Measurements from ENCODE around the gene DNAAF9. TPM values are rescaled to one million over a fixed set of nuclear protein-coding genes. Genes with fewer than 3 reads are reported as not detected.
A peak's percentile ranks its signal among the peaks of the same experiment; 100 is the strongest.
"Not testable (repeated sequence)": the region's sequence is repeated elsewhere in the genome, so short reads cannot be mapped to it uniquely, and the experiment has no call there.

DNAAF9 gene
- total RNA-seq, 4 donors from 2014 or later, result 2.2 to 6.0 (median 5.0) TPM

DNA sequence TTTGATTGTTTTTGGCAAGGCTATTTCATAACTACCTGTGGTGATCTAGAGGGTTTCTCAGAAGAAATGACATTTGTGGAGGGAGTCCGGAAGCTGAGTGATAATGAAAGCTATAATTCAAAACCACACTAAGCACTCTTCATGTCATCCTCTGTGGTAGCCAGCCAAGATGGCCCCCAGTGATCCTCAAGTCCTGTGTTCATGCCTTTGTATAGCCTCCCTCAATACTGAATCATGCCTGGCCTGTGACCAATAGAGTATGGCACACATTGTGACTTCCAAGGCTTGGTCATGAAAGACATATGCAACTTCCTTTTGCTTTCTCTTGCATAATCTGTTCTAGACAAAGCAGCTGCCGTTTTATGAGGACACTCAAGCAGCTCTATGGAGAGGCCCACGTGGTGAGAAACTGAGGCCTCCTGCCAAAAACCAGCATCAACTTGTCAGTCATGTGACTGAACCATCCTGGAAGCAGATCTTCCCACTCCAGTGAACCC is 12.8 kb upstream of the DNAAF9 start:
- Histone ChIP-seq H3K4me3 (no peak overlapping the region), H3K27ac (peak overlapping the region in 2 of 4 donors; percentile 34 to 39), H3K9me3 (no peaks in the 10 kb centered on the region), H3K4me1 (no peaks in the 10 kb centered on the region), H3K27me3 (peaks cover 71% of the 10 kb centered on the region), H3K36me3 (no peaks in the 10 kb centered on the region)
- DNase-seq, result peak; percentile 35
- intact Hi-C loops (cut with DNase I; ENCODE audit: low total_unique reads) (no loop called here), in situ Hi-C loops (cut with MboI; ENCODE audit: low pct_ligation_motif_present in 1 of 4, low pct_unique_long_range_greater_than_20kb in 1 of 4, low sequenced_read_pairs in 3 of 4) (no loop called here)
- 23 to 60% methylated on average over 1 to 3 of the region's 3 CpGs for WGBS, 2 donors (ENCODE audit: low coverage in 1 of 2)
- TF ChIP-seq, protein P1, sequence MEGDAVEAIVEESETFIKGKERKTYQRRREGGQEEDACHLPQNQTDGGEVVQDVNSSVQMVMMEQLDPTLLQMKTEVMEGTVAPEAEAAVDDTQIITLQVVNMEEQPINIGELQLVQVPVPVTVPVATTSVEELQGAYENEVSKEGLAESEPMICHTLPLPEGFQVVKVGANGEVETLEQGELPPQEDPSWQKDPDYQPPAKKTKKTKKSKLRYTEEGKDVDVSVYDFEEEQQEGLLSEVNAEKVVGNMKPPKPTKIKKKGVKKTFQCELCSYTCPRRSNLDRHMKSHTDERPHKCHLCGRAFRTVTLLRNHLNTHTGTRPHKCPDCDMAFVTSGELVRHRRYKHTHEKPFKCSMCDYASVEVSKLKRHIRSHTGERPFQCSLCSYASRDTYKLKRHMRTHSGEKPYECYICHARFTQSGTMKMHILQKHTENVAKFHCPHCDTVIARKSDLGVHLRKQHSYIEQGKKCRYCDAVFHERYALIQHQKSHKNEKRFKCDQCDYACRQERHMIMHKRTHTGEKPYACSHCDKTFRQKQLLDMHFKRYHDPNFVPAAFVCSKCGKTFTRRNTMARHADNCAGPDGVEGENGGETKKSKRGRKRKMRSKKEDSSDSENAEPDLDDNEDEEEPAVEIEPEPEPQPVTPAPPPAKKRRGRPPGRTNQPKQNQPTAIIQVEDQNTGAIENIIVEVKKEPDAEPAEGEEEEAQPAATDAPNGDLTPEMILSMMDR (IDR thresholded peaks at IDR 0.05), result no peak
- TF ChIP-seq POLR2A (IDR thresholded peaks at IDR 0.05), result no peak
- TF ChIP-seq POLR2AphosphoS5 (IDR thresholded peaks at IDR 0.05), result no peak
- no peak for TF ChIP-seq EP300 (IDR thresholded peaks at IDR 0.05; ENCODE audit: low read depth)

- in situ Hi-C loops (cut with MboI; ENCODE audit: low pct_ligation_motif_present in 1 of 4, low pct_unique_long_range_greater_than_20kb in 1 of 4, low sequenced_read_pairs in 3 of 4); H3K9me3 ChIP-seq; H3K27ac ChIP-seq; H3K4me1 ChIP-seq; H3K4me3 ChIP-seq; DNase-seq; H3K36me3 ChIP-seq; intact Hi-C loops (cut with DNase I; ENCODE audit: low total_unique reads): not testable (repeated sequence)
- H3K27me3 ChIP-seq, result peaks cover 67% of the 10 kb centered on the region
- 69% methylated on average over 1 of the region's 1 CpG; no CpG with 5 or more reads in 1 of the 2 donors for WGBS, 2 donors (ENCODE audit: low coverage in 1 of 2)
These were observed 10.7 kb upstream of the DNAAF9 start for GRCh38 chr20:3418161-3418560.

DNA sequence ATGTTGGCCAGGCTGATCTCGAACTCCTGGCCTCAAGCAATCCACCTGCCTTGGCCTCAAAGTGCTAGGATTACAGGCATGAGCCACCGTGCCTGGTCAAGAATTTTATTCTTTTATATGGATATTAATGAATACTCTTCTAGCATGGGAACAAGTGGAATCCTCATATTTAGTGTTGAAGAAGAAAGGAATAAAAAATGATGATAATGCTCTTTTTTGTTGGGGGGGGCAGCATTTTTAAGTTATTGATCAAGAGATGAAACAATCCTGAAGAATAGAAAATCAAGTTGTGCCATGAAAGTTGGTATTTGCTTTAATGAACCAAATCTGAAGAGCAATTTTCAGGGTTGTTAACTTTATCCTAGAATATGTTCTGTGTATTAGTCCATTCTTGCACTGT is 6.7 kb upstream of the DNAAF9 start:
- H3K4me3 ChIP-seq, result no peak overlapping the region
- in situ Hi-C loops (cut with MboI; ENCODE audit: low pct_ligation_motif_present in 1 of 4, low pct_unique_long_range_greater_than_20kb in 1 of 4, low sequenced_read_pairs in 3 of 4), result no loop called here
- H3K4me1 ChIP-seq, result peaks cover 0 to 2% (median under 1%) of the 10 kb centered on the region in 4 donors
- intact Hi-C loops (cut with DNase I; ENCODE audit: low total_unique reads), result no loop called here
- no peak for DNase-seq
- peaks cover 70% of the 10 kb centered on the region for H3K27me3 ChIP-seq
- 73 to 83% methylated on average over 1 to 2 of the region's 2 CpGs for WGBS, 2 donors (ENCODE audit: low coverage in 1 of 2)
- no peak overlapping the region for H3K27ac ChIP-seq
- TF ChIP-seq POLR2A (IDR thresholded peaks at IDR 0.05) (no peak), POLR2AphosphoS5 (IDR thresholded peaks at IDR 0.05) (no peak), EP300 (IDR thresholded peaks at IDR 0.05; ENCODE audit: low read depth) (no peak)
- TF ChIP-seq, protein P1 (IDR thresholded peaks at IDR 0.05), result no peak
- H3K36me3 ChIP-seq, result no peaks in the 10 kb centered on the region
- no peaks in the 10 kb centered on the region for H3K9me3 ChIP-seq

DNA sequence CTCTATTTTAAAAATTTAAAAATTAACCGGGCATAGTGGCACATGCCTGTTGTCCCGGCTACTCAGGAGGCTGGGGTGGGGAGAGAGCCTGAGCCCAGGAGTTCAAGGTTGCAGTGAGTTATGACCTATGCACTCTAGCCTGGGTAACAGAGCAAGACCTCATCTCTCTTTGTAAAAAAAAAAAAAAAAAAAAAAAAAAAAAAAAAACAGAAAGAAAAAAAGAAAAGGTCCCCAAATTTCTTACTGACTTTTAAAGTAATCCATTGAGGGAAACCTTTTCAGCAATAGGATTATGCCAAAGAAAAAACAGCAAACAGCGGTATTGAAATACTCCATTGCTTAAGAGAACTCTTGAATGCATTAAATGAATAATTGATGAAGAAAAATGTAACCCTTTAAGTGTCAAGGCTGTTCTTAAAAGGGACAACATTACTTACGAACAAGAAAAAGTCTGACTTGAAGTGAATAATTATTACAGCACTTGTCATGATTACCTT is 6.0 kb upstream of the DNAAF9 start:
- Histone ChIP-seq H3K27ac (no peak overlapping the region), H3K4me3 (no peak overlapping the region), H3K36me3 (no peaks in the 10 kb centered on the region), H3K27me3 (peaks cover 71% of the 10 kb centered on the region), H3K9me3 (no peaks in the 10 kb centered on the region), H3K4me1 (peaks cover 0 to 6% (median 4%) of the 10 kb centered on the region in 4 donors)
- no peak for TF ChIP-seq POLR2A (IDR thresholded peaks at IDR 0.05)
- no peak for TF ChIP-seq EP300 (IDR thresholded peaks at IDR 0.05; ENCODE audit: low read depth)
- TF ChIP-seq, protein P1 (IDR thresholded peaks at IDR 0.05), result no peak
- TF ChIP-seq POLR2AphosphoS5 (IDR thresholded peaks at IDR 0.05), result no peak
- intact Hi-C loops (cut with DNase I; ENCODE audit: low total_unique reads) (no loop called here), in situ Hi-C loops (cut with MboI; ENCODE audit: low pct_ligation_motif_present in 1 of 4, low pct_unique_long_range_greater_than_20kb in 1 of 4, low sequenced_read_pairs in 3 of 4) (no loop called here)
- WGBS, 2 donors (ENCODE audit: low coverage in 1 of 2), result 70 to 77% methylated on average over 2 to 4 of the region's 4 CpGs
- no peak for DNase-seq
